Activated naive CD4-positive, alpha-beta T cell treated with anti-CD3 and anti-CD28 coated beads, Interleukin-2, amount 50 U/mL, for 16 hours (primary cell): ENCODE results near the gene PROX1.

Source experiments
- DNase-seq: peaks from one replicate; pipeline ENCODE4 v3.0.0-alpha.2; 2020

The PROX1 gene

GRCh38 chr1:213987927-213988506 is at the start of gene PROX1:
PROX1 (plus strand) TSS chr1:213987973; CDS start chr1:213996536, 8,563 bp downstream.
- no peak for DNase-seq

DNA sequence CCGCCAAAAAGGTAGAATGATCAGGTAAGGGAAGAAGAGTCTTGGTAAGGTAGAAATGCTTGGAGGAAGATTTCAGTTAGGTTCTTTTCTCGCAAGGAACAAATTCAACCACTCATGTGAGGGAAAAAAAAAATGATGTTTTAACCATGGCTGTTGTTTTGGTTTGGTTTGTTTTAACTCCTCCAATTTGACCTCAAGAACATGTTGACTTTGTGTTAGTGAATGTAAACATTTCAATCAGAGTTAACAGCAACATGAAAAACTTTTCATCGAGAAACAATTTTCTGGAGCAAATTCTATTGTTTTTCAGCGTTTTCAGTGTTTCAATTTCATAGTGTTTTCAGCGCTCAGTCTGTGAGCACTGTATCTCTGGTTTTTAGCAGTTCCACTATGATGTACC is 49.0 kb upstream of the PROX1 start:
- no peak for DNase-seq

GRCh38 chr1:213939888-213940287 is 47.9 kb upstream of the PROX1 start:
- no peak for DNase-seq

DNA sequence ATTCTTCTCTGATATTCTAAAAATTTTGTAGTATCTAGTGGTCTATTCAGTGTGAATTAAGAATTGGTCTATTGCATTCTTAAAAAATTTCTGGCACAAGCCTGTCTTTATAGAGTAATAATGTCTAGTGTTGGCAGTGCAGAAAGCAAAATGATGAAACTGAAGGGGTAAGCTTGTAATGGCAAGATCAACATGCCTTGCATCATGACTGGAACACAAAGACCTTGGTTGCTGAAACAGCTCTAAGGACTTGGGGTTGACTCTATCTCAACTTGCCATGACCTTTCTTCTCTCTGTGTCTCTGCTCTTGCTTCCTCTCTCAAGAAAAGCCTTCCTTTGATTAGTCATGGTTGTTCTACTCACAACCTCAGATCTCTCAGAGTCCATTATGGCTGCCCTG is 46.8 kb upstream of the PROX1 start:
- DNase-seq: no peak

DNA sequence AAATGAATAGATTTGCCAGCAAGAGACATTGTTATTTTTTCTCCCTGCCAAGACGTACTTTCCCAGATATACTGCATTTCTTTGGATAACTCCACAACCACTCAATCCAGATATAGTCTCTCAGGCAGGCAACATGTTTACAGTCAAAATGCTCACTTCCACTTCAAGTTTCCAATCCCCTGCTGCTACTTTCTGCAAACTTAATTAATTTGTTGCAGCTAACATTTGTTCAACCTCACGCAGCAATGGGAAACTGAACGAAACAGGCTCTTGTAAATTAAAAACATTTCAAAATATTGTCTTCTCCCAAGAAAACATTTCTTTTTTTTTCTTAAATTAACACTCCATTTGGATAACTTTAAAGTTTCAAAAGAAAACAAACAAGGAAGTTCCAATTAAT is 45.7 kb upstream of the PROX1 start:
- DNase-seq: no peak

DNA sequence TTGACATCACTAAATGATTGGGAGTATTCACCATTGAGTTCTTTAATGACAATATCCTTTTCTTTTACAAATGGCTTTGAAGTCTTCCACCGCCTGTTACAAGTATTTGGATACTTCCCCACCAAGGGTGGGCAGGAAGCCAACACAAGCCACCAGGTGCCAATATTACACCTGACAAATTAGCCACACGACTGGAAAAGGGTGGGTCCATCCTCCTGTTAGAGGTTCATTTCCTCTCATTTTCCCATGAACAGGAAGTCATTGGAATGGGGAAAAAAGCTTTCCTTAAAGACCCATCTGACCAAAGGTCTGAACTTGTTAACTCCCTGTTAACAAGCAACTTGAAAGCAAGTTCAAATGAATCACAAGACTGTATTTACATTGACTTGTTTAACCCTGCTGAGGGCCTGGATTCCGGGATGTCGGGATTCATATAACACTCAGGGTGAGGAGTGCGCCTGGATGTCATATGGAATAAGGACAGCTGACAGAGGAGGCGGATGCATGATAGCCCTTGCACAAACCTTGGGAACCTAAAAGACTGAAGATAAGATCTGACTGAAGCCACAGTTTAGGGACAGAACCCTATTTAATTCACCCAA is 40.5 kb upstream of the PROX1 start:
- no peak for DNase-seq

DNA sequence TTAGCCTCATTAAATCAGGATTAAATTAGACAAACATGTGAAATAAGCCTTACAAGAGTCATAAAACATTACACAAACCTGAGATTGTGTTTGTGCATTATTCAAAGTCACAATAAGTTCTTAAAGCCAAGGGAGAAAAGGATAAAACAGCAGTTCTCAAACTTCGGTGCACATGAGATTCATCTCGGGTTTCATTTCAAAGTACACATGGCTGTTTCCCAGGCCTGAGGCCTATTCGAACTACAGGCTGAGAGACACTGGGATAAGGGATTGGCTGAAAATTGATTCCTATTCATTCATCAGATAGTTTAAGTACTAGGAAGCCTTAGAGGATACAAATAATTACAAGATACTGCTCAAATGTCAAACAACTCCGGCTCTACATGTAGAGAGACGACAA is 35.9 kb upstream of the PROX1 start:
- no peak for DNase-seq

DNA sequence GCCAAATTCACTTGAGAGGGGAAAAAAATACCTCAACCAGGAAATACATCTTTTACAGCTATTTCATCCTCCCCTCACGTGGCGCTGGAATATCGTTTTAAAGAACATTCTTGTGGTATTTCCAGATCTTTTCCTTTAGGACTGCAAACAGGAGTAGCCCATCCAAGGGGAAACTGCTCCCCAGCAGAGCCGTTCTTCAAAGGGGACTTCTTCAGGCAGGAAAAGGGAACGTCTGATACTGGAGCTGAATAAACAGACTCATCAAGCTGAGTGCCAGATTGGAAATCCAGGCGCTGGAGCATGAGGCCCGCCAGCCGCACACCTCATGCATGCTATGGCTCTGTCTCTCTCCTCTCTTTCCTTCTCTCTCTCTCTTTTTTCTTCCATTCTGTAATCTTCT is 34.0 kb upstream of the PROX1 start:
- DNase-seq: no peak

GRCh38 chr1:213956295-213956770 is 31.4 kb upstream of the PROX1 start:
- DNase-seq: no peak

DNA sequence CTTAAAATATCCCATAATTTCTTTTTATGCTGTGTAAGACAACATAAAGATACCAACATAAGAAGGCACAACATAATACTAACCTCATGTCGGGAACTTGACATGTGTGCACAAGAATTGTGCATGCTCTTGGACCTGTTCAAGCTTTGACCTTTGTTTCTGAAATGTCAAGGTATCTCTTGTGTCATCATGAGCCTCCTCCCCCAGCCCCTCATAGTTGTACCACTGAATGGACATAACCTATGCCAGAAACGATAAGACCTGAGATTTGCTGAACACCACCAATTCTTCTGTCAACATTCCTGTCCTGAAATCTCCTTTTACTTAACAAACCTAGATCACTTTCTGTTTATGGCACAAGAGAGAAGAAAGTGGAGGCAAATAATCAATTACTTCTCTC is 29.4 kb upstream of the PROX1 start:
- no peak for DNase-seq

- DNase-seq: no peak
These were observed 26.8 kb upstream of the PROX1 start for GRCh38 chr1:213960963-213961362.

GRCh38 chr1:213962508-213962907 is 25.3 kb upstream of the PROX1 start:
- no peak for DNase-seq

DNA sequence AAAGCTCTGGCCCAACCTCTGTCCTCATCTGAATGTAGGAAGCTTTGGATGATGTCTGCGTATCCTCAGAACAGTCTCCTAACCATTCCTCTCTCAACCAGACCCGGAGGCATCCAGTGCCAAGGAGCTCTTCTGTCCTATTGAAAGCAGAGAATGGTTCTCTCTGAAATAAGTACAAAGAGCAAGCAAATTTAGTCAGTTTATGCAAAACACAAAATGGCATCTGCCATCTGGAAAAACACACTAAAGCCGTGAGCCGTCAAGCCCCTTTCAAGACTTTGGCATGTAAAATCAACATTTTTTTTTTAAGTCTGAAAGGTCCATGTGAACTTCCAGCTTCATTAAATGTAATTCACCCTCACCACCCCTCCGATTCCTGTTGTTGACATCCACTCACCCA is 21.7 kb upstream of the PROX1 start:
- no peak for DNase-seq

- no peak for DNase-seq
These were observed 19.5 kb upstream of the PROX1 start for GRCh38 chr1:213968146-213968825.

- DNase-seq: no peak
These were observed 17.7 kb upstream of the PROX1 start for GRCh38 chr1:213969958-213970555.

DNA sequence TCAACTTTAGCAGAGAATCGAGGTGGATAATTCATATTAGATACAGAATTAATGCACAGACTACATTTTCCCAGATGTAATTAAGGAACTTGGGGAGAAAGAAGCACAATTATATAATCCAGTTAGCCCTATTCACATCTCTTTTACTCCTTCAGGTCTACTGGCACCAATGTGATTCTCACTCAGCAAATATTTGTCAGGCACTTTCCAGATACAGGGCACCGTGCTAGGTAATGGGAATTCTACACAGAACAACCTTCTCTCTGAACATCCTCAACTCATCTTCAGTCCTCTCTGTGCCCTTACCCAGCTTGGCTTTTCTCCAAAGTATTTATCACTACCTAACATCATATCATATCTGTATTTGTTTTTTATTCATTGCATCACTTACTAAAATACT is 15.6 kb upstream of the PROX1 start:
- DNase-seq: no peak

DNA sequence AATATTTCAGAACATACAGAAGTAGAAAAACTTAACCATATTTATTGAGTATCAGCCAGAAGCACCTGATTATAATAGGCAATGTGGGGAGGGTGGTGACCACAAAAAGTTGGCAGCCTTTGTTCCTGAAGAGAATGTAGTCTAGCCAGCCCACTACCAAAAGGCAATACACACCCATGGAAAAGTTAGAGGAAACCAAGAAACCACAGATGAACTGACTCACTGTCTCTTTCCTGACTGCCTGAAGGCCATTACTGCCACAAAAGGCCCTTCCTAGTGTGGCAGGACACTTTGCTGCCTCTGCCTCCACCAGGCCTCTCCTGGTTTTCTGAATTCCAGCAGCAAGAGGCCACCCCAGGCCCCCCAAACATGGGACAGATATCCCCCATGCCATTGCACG is 14.6 kb upstream of the PROX1 start:
- no peak for DNase-seq

GRCh38 chr1:213976665-213977485 is 10.9 kb upstream of the PROX1 start:
- no peak for DNase-seq

DNA sequence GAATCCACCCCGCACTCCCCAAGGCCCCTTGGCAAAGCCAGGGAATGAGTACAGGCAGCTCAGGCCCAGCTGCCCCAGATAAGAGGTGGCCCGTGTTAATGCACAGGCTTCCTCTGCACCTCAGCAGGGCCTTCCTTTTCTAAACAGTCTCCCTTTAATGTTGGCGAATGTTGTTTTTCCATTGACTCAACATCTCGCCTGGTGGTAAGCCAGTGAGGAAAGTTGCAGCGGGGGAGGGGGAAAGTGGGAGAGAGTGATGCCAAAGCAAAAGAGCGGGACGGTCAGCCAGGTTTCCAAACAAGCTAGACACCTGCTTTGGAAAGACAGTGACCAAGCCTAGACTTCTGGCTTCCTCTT is 10.3 kb upstream of the PROX1 start:
- DNase-seq: no peak

DNA sequence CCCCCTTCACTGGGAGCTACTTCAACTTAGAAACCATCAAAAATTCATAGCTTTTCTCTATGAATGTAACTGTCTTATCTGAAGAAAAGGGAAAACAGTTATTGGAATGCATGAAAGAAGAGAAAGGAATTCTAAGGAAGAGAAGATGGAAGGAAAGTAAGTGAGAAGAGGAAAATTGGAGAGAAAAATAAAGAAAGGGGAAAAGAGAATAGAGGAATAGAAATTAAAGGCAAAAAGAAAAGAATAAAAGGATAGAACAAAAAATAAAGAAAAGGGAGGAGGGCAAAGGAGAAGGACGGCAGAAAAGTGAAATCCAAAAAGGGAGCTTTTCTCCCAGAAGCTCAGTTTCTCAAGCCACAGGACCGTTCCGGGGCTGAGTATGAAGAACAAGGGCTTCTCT is 9.9 kb upstream of the PROX1 start:
- DNase-seq: no peak

DNA sequence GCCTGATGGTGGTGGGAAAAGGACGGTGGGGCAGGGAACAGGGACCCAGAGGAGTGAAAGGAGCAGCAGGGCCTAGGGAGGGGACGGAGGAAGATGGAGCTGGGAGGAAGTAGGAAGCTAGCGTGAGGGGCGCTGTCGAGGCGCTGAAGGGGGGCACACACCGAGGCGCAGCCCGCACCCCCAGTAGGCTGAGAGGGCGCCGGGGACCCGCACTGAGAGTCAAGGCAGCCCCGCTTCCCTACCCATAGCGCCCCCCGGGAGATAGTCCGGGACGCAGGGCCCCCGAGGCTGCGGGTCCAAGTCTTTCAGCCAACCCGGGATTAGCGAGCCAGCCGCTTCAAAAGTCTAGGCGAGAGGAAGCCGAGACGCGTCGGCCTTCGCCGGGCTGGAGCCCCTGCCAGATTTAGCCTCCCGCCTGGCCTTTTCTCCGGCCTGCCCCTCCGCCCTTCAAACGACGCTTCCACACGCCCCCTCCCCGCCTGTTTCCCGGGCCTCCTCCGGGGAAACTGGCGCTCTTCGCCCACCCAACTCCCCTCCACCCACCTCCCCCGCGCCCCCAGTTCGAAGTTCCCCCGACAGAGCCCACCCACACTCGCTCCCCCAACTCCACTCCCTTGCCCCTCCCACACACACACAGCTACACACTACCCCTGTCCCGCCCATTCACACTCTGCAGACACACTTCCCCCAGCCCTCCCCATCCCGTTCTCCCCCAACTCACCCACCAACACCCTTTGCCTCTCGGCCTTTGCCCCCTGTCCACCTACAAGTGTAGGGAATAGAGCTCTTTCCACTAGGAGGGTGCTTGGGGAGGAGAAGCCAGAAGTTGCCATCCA is 7.8 kb upstream of the PROX1 start:
- DNase-seq: no peak

GRCh38 chr1:213980906-213981305 is 6.9 kb upstream of the PROX1 start:
- no peak for DNase-seq
